Mammary epithelial cell (primary cell): ENCODE data around the gene PLD3.

Experiments used
- CTCF ChIP-seq, 2 donors: IDR thresholded peaks in 1 of 2; conservative IDR thresholded peaks in 1 of 2; 2 replicates each; pipeline ENCODE4 v1.5.1; 2011 to 2012; ENCODE audit warnings: inconsistent platforms in 2 of 2, low read length in 2 of 2, mild to moderate bottlenecking in 2 of 2, control low read depth in 1 of 2, low read depth in 1 of 2; ENCODE audit not compliant: insufficient read depth in 1 of 2; ENCODE audit errors: extremely low read depth in 1 of 2
- EZH2 ChIP-seq: IDR thresholded peaks from 2 replicates; pipeline ENCODE4 v1.6.1; 2012; ENCODE audit warnings: low read length, inconsistent platforms, borderline replicate concordance

DNA sequence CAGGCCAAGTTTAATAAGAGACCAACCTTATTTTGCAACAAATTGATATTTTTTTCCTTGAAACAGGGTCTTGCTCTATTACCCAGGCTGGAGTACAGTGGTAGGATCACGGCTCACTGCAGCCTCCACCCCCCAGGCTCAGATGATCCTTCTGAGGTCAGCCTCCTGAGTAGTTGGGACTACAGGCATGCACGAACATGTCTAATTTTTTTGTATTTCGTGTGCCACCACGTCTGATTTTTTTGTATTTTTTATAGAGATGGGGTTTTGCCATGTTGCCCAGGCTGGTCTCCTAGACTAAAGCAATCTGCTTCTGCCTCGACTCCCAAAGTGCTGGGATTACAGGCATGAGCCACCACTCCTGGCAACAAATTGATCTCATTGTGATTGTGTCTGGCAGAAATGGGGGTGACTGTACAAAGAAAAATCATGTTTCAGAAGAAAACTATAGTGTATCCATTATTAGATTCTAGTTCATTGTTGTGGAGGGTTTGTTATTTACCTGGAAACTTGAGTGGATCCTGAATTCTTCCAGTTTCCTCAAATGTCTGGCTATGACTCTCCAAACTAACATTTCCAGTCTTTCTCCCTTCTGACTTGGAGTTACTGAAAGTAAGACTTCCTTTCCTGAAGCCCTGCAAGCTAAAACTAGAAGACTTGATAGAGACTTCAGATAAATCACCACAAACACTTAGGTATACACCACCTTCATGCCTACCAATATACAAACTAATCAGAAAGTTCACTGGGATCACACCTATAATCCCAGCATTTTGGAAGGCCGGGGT, 46.1 kb upstream of the PLD3 start:
- no peak for TF ChIP-seq CTCF (conservative IDR thresholded peaks at IDR 0.05 in 1 of 2, IDR thresholded peaks at IDR 0.05 in 1 of 2; ENCODE audit: extremely low read depth in 1 of 2, insufficient read depth in 1 of 2, low read depth in 1 of 2, low read length in 2 of 2)
- TF ChIP-seq EZH2 = no peak
